Esophagus (tissue), 2 donors: ENCODE data around the gene ZSWIM3. TPM values are rescaled to one million over a fixed set of nuclear protein-coding genes. Genes with fewer than 3 reads are reported as not detected.

Experiments
- H3K27ac ChIP-seq, 2 donors: one replicate each; pipeline ENCODE4 v1.5.1; 2013; ENCODE audit warnings: low read depth in 2 of 2, mild to moderate bottlenecking in 2 of 2, inconsistent platforms in 1 of 2, low read length in 1 of 2, moderate library complexity in 1 of 2
- H3K27me3 ChIP-seq, 2 donors: one replicate each; pipeline ENCODE4 v1.6.1; 2013; ENCODE audit warnings: low read length in 2 of 2, control low read depth in 1 of 2, mild to moderate bottlenecking in 1 of 2; ENCODE audit not compliant: insufficient read depth in 2 of 2, control insufficient read depth in 1 of 2
- H3K36me3 ChIP-seq, 2 donors: one replicate each; pipeline ENCODE4 v1.6.1; 2013; ENCODE audit warnings: low read length in 1 of 2; ENCODE audit not compliant: control insufficient read depth in 2 of 2, insufficient read depth in 2 of 2
- H3K4me1 ChIP-seq, 2 donors: one replicate each; pipeline ENCODE4 v1.6.1; 2013; ENCODE audit warnings: low read length in 1 of 2; ENCODE audit not compliant: control insufficient read depth in 2 of 2, insufficient read depth in 2 of 2
- H3K4me3 ChIP-seq, 2 donors: one replicate each; pipeline ENCODE4 v1.5.1; 2013; ENCODE audit warnings: low read length in 2 of 2, mild to moderate bottlenecking in 2 of 2, low read depth in 1 of 2, moderate library complexity in 1 of 2
- H3K9me3 ChIP-seq, 2 donors: one replicate each; pipeline ENCODE4 v1.6.1; 2013; ENCODE audit warnings: mild to moderate bottlenecking in 2 of 2, low read depth in 1 of 2, low read length in 1 of 2, moderate library complexity in 1 of 2; ENCODE audit not compliant: control insufficient read depth in 2 of 2, insufficient read depth in 1 of 2
- WGBS, 2 donors: extraction: QIAGEN DNeasy Blood & Tissue Kit; methylation state at CpG; one replicate each; pipeline ENCODE4 v1.1.7; 2013; 5-methylcytosine and 5-hydroxymethylcytosine counted together
- polyA plus RNA-seq, 2 donors: library from polyadenylated mRNA; stranded (reverse); fragments of 200-250 nt; gene quantifications; one replicate each; pipeline ENCODE4 v1.2.3, GENCODE V29; 2013
- donor health status: healthy with polysubstance abuse.
- donor health status: Bipolar disorder and iron deficiency.

Gene ZSWIM3
- polyA plus RNA-seq, 2 donors = 1.1 to 1.5 TPM

DNA sequence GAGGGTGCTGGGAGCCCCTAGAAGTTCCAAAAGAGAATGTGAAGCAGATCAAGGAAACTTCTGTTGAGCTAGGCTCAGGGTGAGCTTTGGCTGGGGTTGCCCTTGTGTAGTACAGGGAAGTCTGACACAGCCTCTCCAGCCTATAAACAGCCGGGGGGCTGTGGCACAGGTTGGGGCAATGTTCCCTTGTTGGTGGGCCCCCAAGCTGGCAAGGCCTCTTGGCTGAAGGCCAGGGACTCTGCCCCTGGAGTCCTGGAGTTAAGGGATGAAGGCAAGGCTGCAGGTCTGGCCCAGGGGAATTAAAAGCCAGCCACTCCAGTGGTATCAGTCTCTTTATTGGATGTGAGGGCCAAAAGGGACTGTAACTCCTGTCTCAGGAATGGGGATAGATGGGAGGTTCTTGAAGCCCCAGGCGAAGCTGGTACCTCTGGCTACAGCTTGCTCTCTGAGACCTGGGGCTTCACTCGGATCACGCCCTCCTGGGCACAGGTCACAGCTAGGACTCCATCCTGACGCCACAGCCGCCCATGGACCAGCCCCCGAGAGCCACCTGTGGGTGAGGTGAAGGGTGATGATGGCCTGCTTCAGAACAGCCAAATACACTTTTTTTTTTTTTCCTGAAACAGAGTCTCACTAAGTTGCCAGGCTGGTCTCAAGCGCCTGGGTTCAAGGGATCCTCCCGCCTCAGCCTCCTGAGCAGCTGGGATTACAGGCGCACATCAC lies 15.8 kb upstream of the ZSWIM3 start:
- peaks cover 0 to 2% of the 10 kb centered on the region in 2 donors for H3K4me1 ChIP-seq
- no peaks in the 10 kb centered on the region for H3K27me3 ChIP-seq
- no peaks in the 10 kb centered on the region for H3K9me3 ChIP-seq
- peak overlapping the region in 1 of 2 donors; percentile 47 for H3K27ac ChIP-seq
- whole genome bisulfite sequencing, 2 donors = 92% methylated on average over 10 of the region's 10 CpGs
- H3K4me3 ChIP-seq = no peak overlapping the region
- H3K36me3 ChIP-seq = peaks cover 16 to 35% of the 10 kb centered on the region in 2 donors

DNA sequence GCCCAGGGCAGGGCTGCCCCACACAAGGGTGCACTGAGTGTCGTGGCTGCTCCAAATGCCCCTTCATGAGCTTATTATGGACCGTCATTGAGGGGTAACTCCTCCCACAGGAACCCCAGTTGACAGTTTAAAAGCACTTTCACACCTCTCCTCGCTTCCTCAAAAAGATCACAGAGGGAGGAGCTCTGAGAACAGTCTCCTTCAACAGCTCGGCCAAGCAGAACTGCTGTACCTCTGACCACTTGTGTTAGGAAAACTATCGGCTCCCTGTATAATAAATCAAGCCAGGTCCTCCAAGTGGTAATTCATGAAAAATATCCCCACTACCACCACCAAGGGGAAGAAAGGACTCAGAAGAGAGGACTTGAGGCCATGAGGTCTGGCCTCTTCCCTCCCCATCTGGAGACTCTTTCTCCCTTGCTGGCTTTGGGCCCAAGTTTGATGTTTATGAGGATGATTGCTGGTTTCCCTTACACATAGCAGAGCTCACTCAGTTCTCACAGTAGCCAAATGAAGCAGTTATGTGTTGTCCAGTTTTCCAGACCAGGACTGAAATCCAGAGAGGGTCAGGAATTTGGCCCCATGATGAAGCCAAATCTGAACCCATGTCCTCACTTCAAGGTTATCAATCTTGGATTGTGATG lies 15.1 kb upstream of the ZSWIM3 start:
- Histone ChIP-seq H3K36me3 (peaks cover 16 to 35% of the 10 kb centered on the region in 2 donors), H3K4me1 (peaks cover 0 to 2% of the 10 kb centered on the region in 2 donors), H3K27ac (peak overlapping the region in 1 of 2 donors; percentile 25), H3K4me3 (no peak overlapping the region), H3K27me3 (no peaks in the 10 kb centered on the region), H3K9me3 (no peaks in the 10 kb centered on the region)
- WGBS, 2 donors = 59 to 70% methylated on average over 5 of the region's 5 CpGs

DNA sequence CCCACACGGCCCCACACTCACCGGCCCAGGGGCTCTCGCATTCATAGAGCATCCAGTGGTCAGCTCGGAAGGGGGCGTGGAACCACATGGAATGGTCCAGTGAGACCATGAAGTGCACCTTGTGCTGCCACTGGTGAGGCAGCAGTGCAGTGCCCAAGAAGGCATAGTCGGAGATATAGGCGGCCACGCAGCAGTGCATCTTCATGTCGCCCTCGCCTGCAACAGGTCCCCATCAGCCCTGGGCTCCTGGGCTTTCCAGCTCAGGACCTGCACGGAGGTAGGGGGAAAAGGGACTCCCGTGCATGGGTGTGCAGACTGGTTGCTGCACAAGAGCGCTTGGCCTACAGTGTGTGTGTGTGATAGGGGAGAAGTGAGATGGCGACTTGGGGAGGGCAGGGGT lies 13.9 kb upstream of the ZSWIM3 start:
- Histone ChIP-seq H3K9me3 (no peaks in the 10 kb centered on the region), H3K27ac (no peak overlapping the region), H3K27me3 (no peaks in the 10 kb centered on the region), H3K4me1 (peaks cover 0 to 2% of the 10 kb centered on the region in 2 donors), H3K4me3 (no peak overlapping the region), H3K36me3 (peaks cover 16 to 39% of the 10 kb centered on the region in 2 donors)
- WGBS, 2 donors = 90 to 93% methylated on average over 14 of the region's 14 CpGs

DNA sequence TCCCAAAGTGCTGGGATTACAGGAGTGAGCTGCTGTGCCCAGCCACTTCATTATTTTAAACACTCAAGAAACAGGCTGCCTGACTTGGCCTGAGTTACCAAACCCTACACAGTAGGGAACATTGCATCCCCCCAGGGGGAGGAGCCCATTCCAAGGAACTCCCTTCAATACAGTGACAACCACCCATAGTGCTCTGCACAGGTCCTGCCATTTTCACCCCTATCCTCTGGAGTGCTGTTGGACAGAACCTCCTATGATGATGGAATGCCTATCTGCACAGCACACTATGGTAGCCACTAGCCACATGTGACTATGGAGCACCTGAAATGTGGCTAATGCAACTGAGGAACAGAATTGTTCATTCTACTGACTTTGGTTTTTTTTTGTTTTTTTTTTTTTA lies 12.0 kb upstream of the ZSWIM3 start:
- Histone ChIP-seq H3K4me3 (no peak overlapping the region), H3K27ac (no peak overlapping the region), H3K4me1 (peaks cover 0 to 2% of the 10 kb centered on the region in 2 donors), H3K27me3 (no peaks in the 10 kb centered on the region), H3K36me3 (peaks cover 16 to 42% of the 10 kb centered on the region in 2 donors), H3K9me3 (no peaks in the 10 kb centered on the region)

DNA sequence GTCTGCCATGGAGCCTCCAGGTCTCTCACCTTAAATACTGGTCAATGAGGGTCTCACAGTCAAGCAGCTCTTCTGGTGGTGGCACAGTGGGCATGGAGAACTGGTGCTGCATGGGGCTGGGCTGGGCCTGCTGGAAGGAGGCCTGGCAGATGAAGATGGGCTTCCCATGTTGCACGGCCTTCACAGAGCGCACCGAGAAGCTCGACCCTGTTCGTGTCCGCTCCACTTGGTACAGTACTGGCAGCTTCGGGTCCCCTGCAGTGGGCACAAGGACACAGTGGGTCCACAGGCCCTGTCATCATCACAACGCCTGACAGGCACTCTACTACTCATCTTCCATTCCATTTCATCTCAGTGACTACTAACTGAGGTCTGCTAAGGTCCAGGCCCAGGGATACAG lies 9.0 kb upstream of the ZSWIM3 start:
- peaks cover 6 to 30% of the 10 kb centered on the region in 2 donors for H3K36me3 ChIP-seq
- no peaks in the 10 kb centered on the region for H3K4me1 ChIP-seq
- no peaks in the 10 kb centered on the region for H3K9me3 ChIP-seq
- H3K27ac ChIP-seq = no peak overlapping the region
- no peak overlapping the region for H3K4me3 ChIP-seq
- no peaks in the 10 kb centered on the region for H3K27me3 ChIP-seq
- 92 to 96% methylated on average over 8 of the region's 8 CpGs for WGBS, 2 donors

DNA sequence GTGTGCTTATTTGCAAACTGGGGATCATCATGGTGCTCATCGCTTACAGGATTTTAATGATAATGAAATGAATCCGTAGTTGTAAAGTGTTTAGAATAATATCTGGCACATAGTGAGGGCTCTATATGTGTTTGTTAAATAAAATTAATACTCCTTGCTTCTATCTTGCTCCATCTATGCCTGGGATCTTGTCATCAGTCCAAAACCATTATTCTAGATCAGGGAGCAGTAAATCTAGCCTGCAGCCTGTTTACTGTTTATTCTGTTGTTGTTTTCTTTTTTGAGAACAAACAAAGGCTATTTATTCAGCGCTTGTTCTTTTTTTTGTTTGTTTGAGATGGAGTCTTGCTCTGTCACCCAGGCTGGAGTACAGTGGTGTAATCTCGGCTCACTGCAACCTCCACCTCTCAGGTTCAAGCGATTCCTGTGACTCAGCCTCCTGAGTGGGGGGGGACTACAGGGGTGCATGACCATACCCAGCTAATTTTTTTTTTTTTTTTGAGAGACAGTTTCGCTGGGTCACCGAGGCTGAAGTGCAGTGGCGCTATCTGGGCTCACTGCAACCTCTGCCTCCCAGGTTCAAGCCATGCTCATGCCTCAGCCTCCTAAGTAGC lies 8.3 kb upstream of the ZSWIM3 start:
- H3K27me3 ChIP-seq = no peaks in the 10 kb centered on the region
- peaks cover 6 to 25% of the 10 kb centered on the region in 2 donors for H3K36me3 ChIP-seq
- H3K4me1 ChIP-seq = no peaks in the 10 kb centered on the region
- H3K27ac ChIP-seq = no peak overlapping the region
- WGBS, 2 donors = 90 to 92% methylated on average over 8 of the region's 8 CpGs
- H3K4me3 ChIP-seq = no peak overlapping the region
- H3K9me3 ChIP-seq = no peaks in the 10 kb centered on the region

DNA sequence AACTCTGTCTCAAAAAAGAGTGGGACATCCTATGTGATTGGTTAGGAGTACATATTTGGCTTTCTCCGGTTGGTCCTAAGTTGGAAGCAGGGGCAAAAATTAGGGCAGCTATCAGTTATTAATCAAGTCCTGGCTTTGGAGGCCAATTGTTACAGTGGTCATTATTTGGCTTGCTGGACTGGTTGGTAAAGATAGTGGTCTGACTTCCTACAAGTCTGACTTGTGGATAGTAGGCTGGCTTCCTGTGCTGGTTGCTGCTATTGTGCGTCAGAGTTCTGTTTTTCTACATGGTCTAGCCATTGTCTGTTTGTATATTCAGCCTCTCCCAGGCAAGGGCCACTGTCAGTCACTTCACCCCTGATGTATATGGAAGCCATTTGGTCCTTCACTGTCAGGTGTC lies 7.2 kb upstream of the ZSWIM3 start:
- Histone ChIP-seq H3K9me3 (no peaks in the 10 kb centered on the region), H3K27me3 (no peaks in the 10 kb centered on the region), H3K27ac (no peak overlapping the region), H3K4me1 (peaks cover 2 to 4% of the 10 kb centered on the region in 2 donors), H3K4me3 (no peak overlapping the region), H3K36me3 (peaks cover 3 to 25% of the 10 kb centered on the region in 2 donors)
- WGBS, 2 donors = 96 to 100% methylated on average over 2 of the region's 2 CpGs

DNA sequence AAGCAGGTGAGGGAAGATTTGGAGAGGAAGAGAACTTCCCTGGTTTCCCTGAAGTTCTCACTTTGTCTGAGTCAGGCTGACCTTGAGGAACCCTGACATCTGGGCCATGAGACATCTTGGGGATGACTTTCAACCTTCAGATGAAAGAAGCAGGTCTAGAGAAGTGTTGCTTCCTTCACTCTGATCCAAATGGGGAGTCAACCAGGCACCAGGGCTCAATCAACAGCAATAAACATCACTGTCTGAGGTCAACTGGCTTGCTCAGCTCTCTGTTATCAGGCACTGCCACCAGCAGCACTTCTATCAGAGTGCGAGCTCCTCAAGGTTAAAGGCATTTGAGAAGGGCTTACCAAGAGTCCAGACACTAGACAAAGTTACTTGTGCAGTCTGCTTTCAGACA lies 6.5 kb upstream of the ZSWIM3 start:
- Histone ChIP-seq H3K27me3 (no peaks in the 10 kb centered on the region), H3K9me3 (no peaks in the 10 kb centered on the region), H3K36me3 (peaks cover 3 to 21% of the 10 kb centered on the region in 2 donors), H3K4me3 (no peak overlapping the region), H3K4me1 (peaks cover 2 to 7% of the 10 kb centered on the region in 2 donors), H3K27ac (no peak overlapping the region)
- WGBS, 2 donors = 77 to 93% methylated on average over 1 of the region's 1 CpG

DNA sequence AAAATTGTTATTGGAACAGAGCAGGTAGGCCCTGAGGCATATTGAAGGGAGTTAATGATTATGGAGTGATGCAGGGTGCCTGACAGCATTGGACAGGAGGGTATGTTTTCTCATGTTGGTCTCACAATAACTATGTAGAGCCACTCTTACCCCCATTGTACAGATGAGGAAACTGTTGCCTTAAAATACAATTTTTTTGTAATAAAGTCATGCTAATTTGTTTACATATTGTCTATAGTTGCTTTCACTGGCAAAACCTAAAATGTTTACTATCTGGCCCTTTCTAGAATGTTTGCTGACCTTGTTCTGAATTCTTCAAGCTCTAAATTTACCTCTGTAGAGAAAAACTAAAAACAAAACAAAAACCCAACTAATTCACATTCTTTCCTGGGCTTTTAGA lies 5.9 kb upstream of the ZSWIM3 start:
- peaks cover 2 to 11% of the 10 kb centered on the region in 2 donors for H3K4me1 ChIP-seq
- no peaks in the 10 kb centered on the region for H3K27me3 ChIP-seq
- peaks cover under 1 to 21% of the 10 kb centered on the region in 2 donors for H3K36me3 ChIP-seq
- H3K4me3 ChIP-seq = no peak overlapping the region
- no peak overlapping the region for H3K27ac ChIP-seq
- no peaks in the 10 kb centered on the region for H3K9me3 ChIP-seq
